Limb (tissue), 2 donors: Measurements from ENCODE around the gene NKD1.

Experiments used
- DNase-seq, 2 donors: peaks; one replicate each; pipeline ENCODE4 v3.0.0-alpha.2; 2016; ENCODE audit errors: extremely low spot score in 2 of 2

The NKD1 gene

GRCh38 chr16:50537533-50538290 lies 10.5 kb upstream of the NKD1 start:
- DNase-seq, result peak in 1 of 2 donors; percentile 1

GRCh38 chr16:50538411-50539052 lies 9.7 kb upstream of the NKD1 start:
- DNase-seq, result peak in 1 of 2 donors; percentile 19

DNA sequence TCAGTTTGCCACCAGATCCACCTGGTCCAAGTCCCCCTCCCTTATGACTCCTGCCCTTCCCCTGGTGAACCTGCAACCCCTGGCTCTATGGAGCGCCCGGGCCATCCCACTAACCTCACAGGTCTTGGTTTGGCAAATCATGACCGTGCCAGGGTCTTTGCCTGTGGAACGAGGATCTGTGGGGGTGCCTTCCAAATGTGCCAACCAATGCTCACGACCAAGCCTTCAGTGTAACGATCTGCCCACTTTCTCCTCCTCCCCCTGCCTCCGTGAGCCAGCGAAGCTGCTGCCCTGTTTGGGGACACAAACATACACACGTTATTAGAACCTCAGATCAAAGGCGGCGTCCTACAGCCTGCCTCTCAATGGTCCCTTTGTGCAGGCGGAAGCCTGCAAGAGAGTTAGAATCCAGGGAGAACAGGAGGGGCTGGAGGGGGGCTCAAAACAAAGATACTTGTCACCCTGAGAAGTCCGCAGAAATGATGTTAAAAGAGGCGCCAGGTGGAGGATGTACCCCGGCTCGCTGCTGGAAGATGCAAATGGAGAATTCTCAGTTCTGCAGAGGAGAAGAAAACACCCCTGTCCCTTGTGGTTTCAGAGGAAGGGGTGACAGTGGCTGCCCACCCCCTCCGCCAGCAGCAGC lies 9.0 kb upstream of the NKD1 start:
- no peak for DNase-seq

DNA sequence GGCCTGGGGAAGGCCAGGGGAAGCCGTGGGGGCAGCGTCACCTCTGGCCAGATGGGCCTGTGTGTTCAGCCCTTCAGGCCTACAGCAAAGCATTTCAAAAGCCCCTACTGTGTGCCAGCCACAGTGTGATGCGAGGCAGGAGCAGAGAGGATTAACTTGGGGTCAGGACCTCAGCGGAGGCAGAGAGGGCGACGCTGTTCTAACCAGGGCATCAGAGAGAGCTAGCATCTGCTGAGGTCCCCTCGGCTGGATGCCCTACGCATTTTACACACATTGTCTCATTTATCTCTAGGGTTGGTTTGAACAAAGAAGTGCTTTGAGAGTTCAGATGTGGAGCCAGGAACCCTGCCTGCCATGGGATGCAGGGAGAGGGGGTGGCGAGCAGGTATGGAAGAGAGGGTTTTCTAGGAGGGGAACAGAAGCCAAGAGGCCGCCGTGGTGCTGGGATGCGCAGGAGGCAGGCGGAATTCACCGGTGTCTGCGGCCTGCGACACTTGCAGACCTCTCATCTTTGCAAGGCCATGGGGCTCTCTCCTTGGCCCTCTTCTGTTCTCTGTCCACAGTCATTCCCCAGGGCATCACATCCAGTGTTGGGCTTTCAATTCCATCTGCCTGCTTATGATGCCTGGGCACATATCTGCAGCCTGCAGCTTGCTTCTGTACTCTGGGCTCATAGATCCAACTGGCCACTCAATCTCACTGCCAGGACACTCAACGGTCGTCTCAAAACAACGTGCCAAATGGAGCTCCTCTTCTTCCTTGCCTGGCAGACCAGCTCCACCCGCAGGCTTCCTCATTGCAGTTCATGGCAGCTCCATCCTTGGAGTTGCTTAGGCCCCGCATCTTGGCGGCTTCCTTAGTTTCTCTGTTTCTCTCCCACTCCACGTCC lies 8.1 kb upstream of the NKD1 start:
- no peak for DNase-seq

DNA sequence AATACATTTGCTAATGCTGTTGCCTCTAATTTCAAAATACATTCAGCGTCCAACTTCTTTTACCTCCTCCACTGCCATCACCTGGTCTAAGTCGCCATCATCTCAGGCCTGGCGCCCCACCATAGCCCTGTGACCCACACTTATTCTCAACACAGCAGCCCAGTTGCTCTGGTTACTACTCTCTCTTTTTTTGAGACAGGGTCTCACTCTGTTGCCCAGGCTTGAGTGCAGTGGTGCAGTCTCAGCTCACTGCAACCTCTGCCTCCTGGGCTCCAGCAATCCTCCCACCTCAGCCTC lies 7.5 kb upstream of the NKD1 start:
- no peak for DNase-seq

GRCh38 chr16:50542703-50543102 lies 5.5 kb upstream of the NKD1 start:
- no peak for DNase-seq

DNA sequence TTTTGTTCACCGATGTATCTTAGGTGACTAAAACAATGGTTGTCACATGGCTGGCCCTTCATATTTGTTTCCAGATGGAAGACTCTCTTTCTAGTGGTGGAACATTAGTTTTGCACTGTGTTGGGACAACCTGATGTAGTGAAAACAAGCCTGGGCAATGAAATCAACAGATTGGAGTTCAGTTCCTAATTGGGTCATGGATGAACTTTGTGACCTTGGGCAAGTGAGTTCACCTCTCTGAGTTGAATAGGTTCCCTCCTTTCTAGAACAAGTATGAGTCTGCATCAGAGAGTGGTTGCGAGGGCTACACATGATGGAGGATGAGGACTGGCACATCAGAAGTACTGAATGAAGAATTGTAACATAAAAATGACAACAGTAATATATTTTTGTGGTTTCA lies 2.1 kb upstream of the NKD1 start:
- no peak for DNase-seq

- peak in 1 of 2 donors; percentile 69 for DNase-seq
Observed at GRCh38 chr16:50547340-50548124, 664 bp upstream of the NKD1 start.

DNA sequence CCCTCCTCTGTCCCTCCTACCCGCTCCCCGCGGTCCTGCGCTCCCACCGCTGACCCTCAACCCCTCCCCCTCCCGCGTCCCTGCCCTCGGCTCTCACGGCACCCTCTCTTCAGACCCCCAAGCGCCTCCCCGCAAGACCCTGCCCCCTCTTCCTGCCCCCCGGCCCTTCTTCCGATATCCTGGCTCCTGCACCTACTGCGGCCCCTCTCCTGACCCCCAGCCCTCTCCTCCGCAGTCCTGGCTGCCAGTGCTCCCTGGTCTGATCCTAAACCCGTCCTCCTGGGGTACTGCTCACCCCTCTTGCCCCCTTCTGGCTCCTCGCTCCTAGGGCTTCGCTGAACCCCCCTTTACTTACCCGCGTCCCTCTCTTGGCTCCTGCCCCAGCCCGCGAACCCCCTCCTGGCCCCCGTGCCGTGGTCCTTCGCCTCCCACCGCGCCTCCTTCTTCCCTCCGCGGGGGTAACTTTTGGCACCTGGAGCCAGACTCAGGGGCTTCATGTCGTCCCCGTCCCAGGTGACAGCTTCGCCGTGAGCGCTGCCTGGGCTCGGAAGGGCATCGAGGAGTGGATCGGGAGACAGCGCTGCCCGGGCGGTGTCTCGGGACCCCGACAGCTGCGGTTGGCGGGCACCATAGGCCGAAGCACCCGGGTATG lies 839 bp downstream of the NKD1 start:
- DNase-seq, result peak in 1 of 2 donors; percentile 54

DNA sequence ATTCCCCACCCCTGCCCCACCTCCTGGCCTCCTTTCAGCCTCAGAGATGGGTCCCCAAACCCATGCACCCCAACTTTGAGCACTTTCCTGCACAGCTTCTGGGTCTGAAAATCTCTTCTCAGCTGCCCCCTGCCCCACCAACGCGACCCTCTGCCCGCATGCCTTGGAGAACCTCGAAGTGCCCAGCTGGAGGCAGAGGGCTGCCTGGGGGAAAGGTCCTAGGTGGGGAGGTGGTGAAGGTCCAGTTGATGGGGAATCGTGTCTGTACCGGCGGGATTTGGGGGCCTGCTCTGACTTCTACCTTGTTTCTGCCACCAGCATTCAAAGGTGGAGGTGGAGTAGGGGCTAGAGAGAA lies 1.3 kb downstream of the NKD1 start:
- no peak for DNase-seq

DNA sequence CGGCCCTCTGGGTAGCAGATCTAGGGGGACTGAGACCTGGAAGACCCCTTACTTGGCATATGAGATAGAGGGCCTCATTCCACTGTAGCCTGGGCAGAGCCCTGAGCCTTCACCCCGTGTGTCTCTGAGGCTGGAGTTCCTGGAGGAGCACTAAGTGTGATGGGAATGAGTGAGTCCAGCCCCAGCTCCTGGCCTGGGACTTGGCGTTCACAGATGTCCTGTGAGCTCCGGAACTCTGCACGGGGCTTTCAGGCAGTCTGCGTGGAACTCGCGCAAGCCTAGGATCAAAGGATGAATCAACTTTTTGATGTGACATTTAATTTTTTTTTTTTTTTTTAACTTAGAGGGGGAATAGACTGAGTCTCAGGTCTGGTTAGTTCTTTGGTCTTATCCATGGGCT lies 1.8 kb downstream of the NKD1 start:
- DNase-seq, result no peak

- DNase-seq, result no peak
Observed at GRCh38 chr16:50550866-50551641, 2.9 kb downstream of the NKD1 start.

- no peak for DNase-seq
Observed at GRCh38 chr16:50552476-50553101, 4.4 kb downstream of the NKD1 start.

- DNase-seq, result no peak
Observed at GRCh38 chr16:50553182-50553710, 5.0 kb downstream of the NKD1 start.

GRCh38 chr16:50553731-50554360 lies 5.7 kb downstream of the NKD1 start:
- DNase-seq, result no peak

DNA sequence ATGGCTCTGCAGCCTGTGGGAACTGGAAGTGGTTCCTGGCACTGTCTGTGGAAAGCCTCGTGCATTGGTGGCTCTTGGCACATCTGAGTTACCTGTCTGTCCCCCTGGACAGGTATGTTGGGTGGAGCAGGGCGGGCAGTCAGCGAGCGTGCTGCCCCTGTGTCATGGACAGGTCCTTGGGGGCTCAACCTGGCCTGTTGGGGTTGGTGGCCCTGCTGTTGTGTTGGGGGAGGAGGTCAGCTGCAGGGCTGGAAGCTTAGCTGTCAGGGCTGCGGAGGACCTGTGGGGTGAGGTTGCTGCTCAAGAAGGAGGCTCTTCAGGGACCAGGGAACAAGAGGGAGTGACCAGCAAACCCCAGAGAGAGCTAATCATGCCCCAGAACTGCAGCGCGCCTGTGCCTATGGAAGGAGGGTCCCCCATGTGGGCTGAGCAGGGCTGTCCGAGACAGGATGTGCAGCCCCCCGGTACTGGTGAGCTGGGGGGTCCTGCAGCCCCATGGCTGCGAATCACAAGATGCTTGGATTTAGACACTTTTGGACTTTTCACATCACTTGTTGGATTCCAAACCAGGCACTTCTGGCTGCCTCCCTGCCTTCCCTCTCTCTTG lies 7.2 kb downstream of the NKD1 start:
- DNase-seq, result no peak

- DNase-seq, result peak in 1 of 2 donors; percentile 50
Observed at GRCh38 chr16:50555952-50556673, 7.9 kb downstream of the NKD1 start.

DNA sequence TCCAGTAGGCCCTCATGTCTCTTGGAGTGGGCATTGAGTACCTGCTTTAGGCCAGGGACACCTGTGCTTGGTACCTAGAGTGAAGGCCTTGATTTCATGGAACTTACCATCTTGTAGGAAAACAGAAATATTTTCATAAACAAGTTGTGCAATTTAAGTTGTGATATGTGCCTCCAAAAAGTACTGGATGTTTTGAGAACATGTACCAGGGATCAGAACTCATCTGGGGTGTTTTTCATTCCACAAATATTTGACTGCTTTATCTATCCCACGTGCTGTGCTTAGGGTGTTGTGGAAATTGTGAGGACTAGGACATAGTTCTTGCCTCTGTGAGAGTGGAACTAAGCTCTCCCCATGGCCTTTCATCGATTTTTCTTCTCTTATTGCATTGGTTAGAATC lies 8.8 kb downstream of the NKD1 start:
- DNase-seq, result no peak
